ENCODE data around the gene LRRC25.
A peak's percentile ranks its signal among the peaks of the same experiment; 100 is the strongest.
"Not testable (repeated sequence)": the region's sequence is repeated elsewhere in the genome, so short reads cannot be mapped to it uniquely, and the experiment has no call there.

The LRRC25 gene

GRCh38 chr19:18380843-18381242 lies 16.6 kb downstream of the LRRC25 start:
- no peak for DNase-seq (ENCODE audit: low read depth, low spot score)

- DNase-seq (ENCODE audit: low read depth, low spot score) = peak; percentile 86
Measured at GRCh38 chr19:18379803-18380747, 17.3 kb downstream of the LRRC25 start.

GRCh38 chr19:18377026-18377425 lies 20.4 kb downstream of the LRRC25 start:
- DNase-seq (ENCODE audit: low read depth, low spot score) = no peak

DNA sequence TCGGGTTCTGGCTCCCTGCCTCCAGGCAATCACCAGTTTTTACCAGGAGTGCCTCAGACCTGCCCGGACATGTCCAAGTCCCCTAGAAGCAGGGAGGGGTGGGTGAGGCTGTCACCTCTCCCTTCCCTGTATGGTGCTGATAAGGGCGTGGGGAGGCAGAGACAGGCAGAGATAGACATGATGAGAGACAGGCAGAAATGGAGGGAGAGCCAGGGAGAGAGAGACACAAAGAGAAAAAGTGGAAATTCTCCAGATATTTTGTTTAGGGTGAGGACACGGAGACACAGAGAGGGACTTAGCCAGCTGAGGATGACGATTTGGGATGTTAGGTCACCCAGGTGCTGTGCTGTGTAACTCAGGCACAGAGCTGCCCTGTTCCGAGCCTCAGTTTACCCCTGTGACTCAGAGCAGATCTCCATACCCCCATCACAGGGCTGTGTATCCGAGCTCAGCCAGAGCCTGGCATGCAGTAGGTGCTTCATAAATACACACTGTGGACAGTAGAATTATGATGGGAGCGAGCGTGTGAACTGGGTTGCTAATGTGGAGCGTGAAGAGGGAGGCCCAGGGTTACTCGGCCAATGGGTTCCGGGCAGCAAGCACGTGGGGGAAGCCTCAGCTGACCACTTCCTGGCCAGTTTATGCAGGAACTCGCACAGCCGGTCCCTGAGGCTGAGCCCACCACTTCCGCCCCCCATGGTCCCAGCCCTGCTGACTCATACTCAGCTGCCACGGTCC lies 23.4 kb downstream of the LRRC25 start:
- peak; percentile 97 for DNase-seq (ENCODE audit: low read depth, low spot score)

- no peak for DNase-seq (ENCODE audit: low read depth, low spot score)
Measured at GRCh38 chr19:18373407-18373891, 24.0 kb downstream of the LRRC25 start.

DNA sequence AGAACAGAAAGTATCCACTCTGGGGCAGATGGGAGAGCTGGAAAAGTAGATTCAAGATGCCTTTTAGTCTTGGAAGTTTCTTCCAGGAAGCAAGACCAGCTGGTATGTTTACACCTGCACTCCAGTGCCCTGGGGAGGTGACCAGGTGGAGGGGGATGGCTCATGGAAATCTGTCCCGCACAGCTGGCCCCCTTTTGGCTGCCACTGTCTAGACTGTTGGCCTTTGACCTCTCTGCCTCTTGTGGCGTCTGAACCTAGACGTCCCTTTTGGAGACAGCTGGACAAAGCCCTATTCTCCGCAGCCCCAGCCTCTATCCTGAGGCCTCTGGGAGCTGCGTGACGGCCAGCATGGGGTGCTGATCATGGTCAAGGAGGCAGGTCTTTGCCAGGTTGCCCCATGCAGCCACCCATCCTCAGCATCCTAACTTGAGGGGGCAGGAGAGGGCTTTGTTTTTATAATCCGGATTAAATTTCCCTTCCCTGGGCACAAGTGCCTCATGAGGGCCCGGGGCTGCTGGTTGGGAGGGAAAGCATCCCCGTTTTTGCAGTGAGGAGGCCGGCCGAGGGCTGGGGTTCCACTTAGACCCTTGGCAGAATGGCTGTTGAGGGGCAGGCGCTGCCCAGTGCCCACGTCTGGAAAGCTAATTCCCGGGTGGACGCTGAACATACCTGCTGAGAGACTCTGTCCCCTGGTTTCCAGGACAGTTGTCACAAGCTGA lies 28.8 kb downstream of the LRRC25 start:
- DNase-seq (ENCODE audit: low read depth, low spot score) = no peak

GRCh38 chr19:18366021-18366435 lies 31.4 kb downstream of the LRRC25 start:
- DNase-seq (ENCODE audit: low read depth, low spot score) = no peak

GRCh38 chr19:18364826-18365528 lies 32.4 kb downstream of the LRRC25 start:
- DNase-seq (ENCODE audit: low read depth, low spot score) = peak; percentile 98

DNA sequence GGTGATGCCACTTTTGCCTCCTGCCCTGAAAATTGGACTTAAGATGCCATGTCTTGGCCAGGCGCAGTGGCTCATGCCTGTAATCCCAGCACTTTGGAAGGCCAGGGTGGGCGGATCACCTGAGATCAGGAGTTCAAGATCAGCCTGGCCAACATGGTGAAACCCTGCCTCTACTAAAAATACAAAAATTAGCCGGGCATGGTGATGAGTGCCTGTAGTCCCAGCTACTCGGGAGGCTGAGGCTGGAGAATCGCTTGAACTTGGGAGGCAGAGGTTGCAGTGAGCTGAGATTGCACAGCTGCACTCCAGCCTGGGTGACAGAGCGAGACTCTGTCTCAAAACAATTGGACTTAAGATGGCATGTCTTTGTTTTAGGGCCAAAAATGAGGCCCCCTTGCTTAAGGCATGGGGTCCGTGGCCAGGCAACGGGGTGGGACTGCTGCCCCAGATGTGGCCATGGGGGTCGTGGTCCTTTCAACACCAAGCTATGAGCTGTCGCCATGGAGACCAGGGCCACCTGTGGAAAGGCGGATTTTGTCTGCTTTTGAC lies 33.1 kb downstream of the LRRC25 start:
- not testable (repeated sequence) for DNase-seq (ENCODE audit: low read depth, low spot score)

DNA sequence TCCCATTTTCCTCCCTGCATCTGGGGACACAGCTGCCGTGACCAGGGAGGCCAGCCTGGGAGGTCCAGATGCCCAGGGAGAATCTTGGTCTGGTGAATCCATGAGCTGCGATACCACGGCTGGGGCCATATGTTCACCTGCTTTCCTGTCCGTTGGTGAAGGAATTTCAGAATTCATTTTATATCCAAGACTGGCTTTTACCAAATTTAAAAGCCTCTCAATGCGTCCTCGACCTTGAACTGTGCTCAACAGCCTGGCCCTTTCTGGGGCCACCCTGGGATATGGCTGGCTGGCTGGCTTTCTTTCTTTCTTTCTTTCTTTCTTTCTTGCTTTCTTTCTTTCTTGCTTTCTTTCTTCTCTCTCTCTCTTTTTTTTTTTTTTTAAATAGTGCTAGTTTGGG lies 33.6 kb downstream of the LRRC25 start:
- no peak for DNase-seq (ENCODE audit: low read depth, low spot score)

DNA sequence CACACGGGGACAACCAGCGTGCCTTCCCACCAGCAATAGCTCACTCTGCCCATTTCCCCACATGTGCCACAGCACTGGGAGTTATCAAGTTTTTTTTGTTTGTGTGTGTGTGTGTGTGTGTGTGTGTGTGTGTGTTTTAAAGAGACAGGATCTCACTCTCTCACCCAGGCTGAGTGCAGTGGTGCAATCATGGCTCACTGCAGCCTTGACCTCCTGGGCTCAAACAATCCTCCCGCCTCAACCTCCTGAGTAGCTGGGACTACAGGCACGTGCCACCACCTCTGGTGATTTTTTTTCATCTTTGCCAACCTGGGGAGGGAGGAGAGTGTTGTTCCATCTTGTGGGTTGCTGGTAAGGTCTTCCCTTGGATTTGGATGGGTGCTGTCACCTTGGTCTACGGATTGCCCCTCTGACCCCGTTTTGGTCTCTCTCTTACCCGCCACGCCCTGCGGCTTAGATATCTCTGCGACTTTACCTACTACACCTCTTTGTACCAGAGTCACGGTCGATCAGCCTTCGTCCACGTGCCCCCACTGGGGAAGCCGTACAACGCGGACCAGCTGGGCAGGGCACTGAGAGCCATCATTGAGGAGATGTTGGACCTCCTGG lies 34.4 kb downstream of the LRRC25 start:
- DNase-seq (ENCODE audit: low read depth, low spot score) = no peak

DNA sequence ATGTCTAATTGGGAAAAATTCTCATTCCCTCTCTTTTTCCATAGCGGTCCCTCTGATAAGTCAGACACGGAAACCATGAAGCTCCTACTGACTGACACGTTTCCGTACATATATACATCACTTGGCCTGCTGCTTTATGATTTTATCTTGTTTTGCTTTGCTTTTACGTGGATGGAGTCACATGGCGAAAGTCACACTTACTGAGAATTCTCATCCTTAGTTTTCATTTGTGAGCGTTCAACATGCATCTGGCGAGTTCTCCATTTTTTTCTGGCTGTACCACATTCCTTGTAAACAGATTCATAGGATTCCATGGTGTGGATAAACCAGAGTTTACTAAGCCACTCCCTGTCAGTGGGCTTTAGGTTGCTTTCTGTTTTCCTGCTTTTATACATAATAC lies 35.8 kb downstream of the LRRC25 start:
- no peak for DNase-seq (ENCODE audit: low read depth, low spot score)

GRCh38 chr19:18357041-18357440 lies 40.4 kb downstream of the LRRC25 start:
- no peak for DNase-seq (ENCODE audit: low read depth, low spot score)

- not testable (repeated sequence) for DNase-seq (ENCODE audit: low read depth, low spot score)
Measured at GRCh38 chr19:18354743-18355142, 42.7 kb downstream of the LRRC25 start.

- DNase-seq (ENCODE audit: low read depth, low spot score) = no peak
Measured at GRCh38 chr19:18353378-18354005, 43.9 kb downstream of the LRRC25 start.

GRCh38 chr19:18351544-18351943 lies 45.9 kb downstream of the LRRC25 start:
- DNase-seq (ENCODE audit: low read depth, low spot score) = no peak

DNA sequence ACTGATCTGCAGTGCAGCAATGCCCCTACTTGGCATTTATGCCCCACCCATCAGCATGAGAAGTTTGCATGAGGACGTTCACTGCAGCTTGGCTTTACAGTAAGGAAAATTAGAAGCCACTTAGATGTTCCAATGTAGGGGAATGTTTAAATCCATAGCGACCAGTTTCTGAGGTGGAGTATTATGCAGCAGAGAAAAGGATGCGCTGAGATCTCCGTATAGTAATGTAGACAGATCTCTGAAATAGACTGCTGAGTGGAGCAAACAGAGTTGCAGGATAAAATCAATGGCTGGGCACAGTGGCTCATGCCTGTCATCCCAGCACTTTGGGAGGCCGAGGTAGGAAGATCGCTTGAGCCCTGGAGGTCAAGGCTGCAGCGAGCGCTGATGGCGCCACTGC lies 46.9 kb downstream of the LRRC25 start:
- DNase-seq (ENCODE audit: low read depth, low spot score) = no peak

- peak; percentile 76 for DNase-seq (ENCODE audit: low read depth, low spot score)
Measured at GRCh38 chr19:18349524-18350128, 47.8 kb downstream of the LRRC25 start.

- not testable (repeated sequence) for DNase-seq (ENCODE audit: low read depth, low spot score)
Measured at GRCh38 chr19:18348818-18349339, 48.5 kb downstream of the LRRC25 start.

All from astrocyte of the hippocampus (primary cell).